HEK293 (cell line): ENCODE data around the gene DNASE1.

ENCODE experiments used
- CTCF ChIP-seq: fragments of 450-650 bp; formaldehyde crosslinking; IDR thresholded peaks from 2 replicates; pipeline ENCODE4 v1.5.1; 2016; ENCODE audit warnings: missing biosample characterization, missing genetic modification characterization
- OVOL3 ChIP-seq: fragments of 450-650 bp; formaldehyde crosslinking; IDR thresholded peaks from 2 replicates; pipeline ENCODE4 v1.5.1; 2016; ENCODE audit warnings: missing biosample characterization, missing genetic modification characterization
- SETDB1 ChIP-seq: IDR thresholded peaks from one replicate; pipeline ENCODE4 v1.6.1; 2017; ENCODE audit warnings: mild to moderate bottlenecking, low read length, moderate library complexity, mixed read lengths; ENCODE audit not compliant: insufficient read length
- SP7 ChIP-seq: fragments of 450-650 bp; formaldehyde crosslinking; IDR thresholded peaks from 2 replicates; pipeline ENCODE4 v1.5.1; 2016; ENCODE audit warnings: missing biosample characterization, missing genetic modification characterization
- TRIM28 ChIP-seq: IDR thresholded peaks from 2 replicates; pipeline ENCODE4 v1.6.1; 2011; ENCODE audit warnings: low read length, control low read depth, borderline replicate concordance
- YY2 ChIP-seq: fragments of 450-650 bp; formaldehyde crosslinking; IDR thresholded peaks from 2 replicates; pipeline ENCODE4 v1.5.1; 2016; ENCODE audit warnings: missing biosample characterization, missing genetic modification characterization
- ZBTB11 ChIP-seq: fragments of 450-650 bp; formaldehyde crosslinking; conservative IDR thresholded peaks from 2 replicates; pipeline ENCODE4 v1.5.1; 2016; ENCODE audit warnings: low read depth, missing biosample characterization, missing genetic modification characterization
- ZBTB17 ChIP-seq: fragments of 450-650 bp; formaldehyde crosslinking; IDR thresholded peaks from 2 replicates; pipeline ENCODE4 v1.5.1; 2016; ENCODE audit warnings: missing biosample characterization, missing genetic modification characterization
- ZBTB20 ChIP-seq: fragments of 450-650 bp; formaldehyde crosslinking; IDR thresholded peaks from 2 replicates; pipeline ENCODE4 v1.5.1; 2016; ENCODE audit warnings: missing biosample characterization, missing genetic modification characterization
- ZBTB7A ChIP-seq: fragments of 450-650 bp; formaldehyde crosslinking; IDR thresholded peaks from 2 replicates; pipeline ENCODE4 v1.5.1; 2016; ENCODE audit warnings: low read depth, missing biosample characterization, missing genetic modification characterization
- ZIC2 ChIP-seq: fragments of 450-650 bp; formaldehyde crosslinking; IDR thresholded peaks from 2 replicates; pipeline ENCODE4 v1.5.1; 2016; ENCODE audit warnings: missing biosample characterization, missing genetic modification characterization
- ZNF157 ChIP-seq: fragments of 450-650 bp; formaldehyde crosslinking; IDR thresholded peaks from 2 replicates; pipeline ENCODE4 v1.5.1; 2016; ENCODE audit warnings: missing biosample characterization, missing genetic modification characterization
- ZNF223 ChIP-seq: fragments of 450-650 bp; formaldehyde crosslinking; IDR thresholded peaks from 2 replicates; pipeline ENCODE4 v1.5.1; 2016; ENCODE audit warnings: missing biosample characterization, missing genetic modification characterization
- ZNF24 ChIP-seq: fragments of 450-650 bp; formaldehyde crosslinking; IDR thresholded peaks from 2 replicates; pipeline ENCODE4 v1.5.1; 2016; ENCODE audit warnings: missing biosample characterization, missing genetic modification characterization
- ZNF274 ChIP-seq, 2 experiments: fragments of 200-500 bp in 1 of 2; fragments of 450-650 bp in 1 of 2; sonication (Bioruptor generic) in 1 of 2; formaldehyde crosslinking in 1 of 2; IDR thresholded peaks; 2 replicates each; pipeline versions ENCODE4 v1.5.1 to v1.6.1; 2014 to 2016; ENCODE audit warnings: borderline replicate concordance in 1 of 2, inconsistent platforms in 1 of 2, low read length in 1 of 2, missing biosample characterization in 1 of 2, missing genetic modification characterization in 1 of 2
- ZNF292 ChIP-seq: fragments of 450-650 bp; formaldehyde crosslinking; IDR thresholded peaks from 2 replicates; pipeline ENCODE4 v1.5.1; 2016; ENCODE audit warnings: low read depth, missing biosample characterization, missing genetic modification characterization, borderline replicate concordance
- ZNF366 ChIP-seq: fragments of 450-650 bp; formaldehyde crosslinking; conservative IDR thresholded peaks from 2 replicates; pipeline ENCODE4 v1.5.1; 2016; ENCODE audit warnings: missing biosample characterization, missing genetic modification characterization
- ZNF398 ChIP-seq: fragments of 450-650 bp; formaldehyde crosslinking; IDR thresholded peaks from 2 replicates; pipeline ENCODE4 v1.5.1; 2017; ENCODE audit warnings: missing biosample characterization, missing genetic modification characterization
- ZNF449 ChIP-seq: fragments of 450-650 bp; formaldehyde crosslinking; IDR thresholded peaks from 2 replicates; pipeline ENCODE4 v1.5.1; 2017; ENCODE audit warnings: missing biosample characterization, mild to moderate bottlenecking, missing genetic modification characterization, moderate library complexity
- ZNF48 ChIP-seq: fragments of 450-650 bp; formaldehyde crosslinking; IDR thresholded peaks from 2 replicates; pipeline ENCODE4 v1.5.1; 2016; ENCODE audit warnings: missing biosample characterization, missing genetic modification characterization
- ZNF518A ChIP-seq: fragments of 450-650 bp; formaldehyde crosslinking; conservative IDR thresholded peaks from 2 replicates; pipeline ENCODE4 v1.5.1; 2016; ENCODE audit warnings: low read depth, missing biosample characterization, missing genetic modification characterization
- ZNF664 ChIP-seq: fragments of 450-650 bp; formaldehyde crosslinking; IDR thresholded peaks from 2 replicates; pipeline ENCODE4 v1.5.1; 2016; ENCODE audit warnings: missing biosample characterization, missing genetic modification characterization
- ZNF701 ChIP-seq: fragments of 450-650 bp; formaldehyde crosslinking; IDR thresholded peaks from 2 replicates; pipeline ENCODE4 v1.5.1; 2016; ENCODE audit warnings: missing biosample characterization, missing genetic modification characterization
- ZNF791 ChIP-seq: fragments of 450-650 bp; formaldehyde crosslinking; IDR thresholded peaks from 2 replicates; pipeline ENCODE4 v1.5.1; 2016; ENCODE audit warnings: missing biosample characterization, missing genetic modification characterization
- ZXDB ChIP-seq: fragments of 450-650 bp; formaldehyde crosslinking; IDR thresholded peaks from 2 replicates; pipeline ENCODE4 v1.5.1; 2016; ENCODE audit warnings: missing biosample characterization, missing genetic modification characterization

DNASE1 gene

GRCh38 chr16:3611146-3611975, 43.1 kb upstream of the DNASE1 start, which contains the start of gene SLX4 (continued):
- peak; percentile 61 for TF ChIP-seq ZBTB11 (tag by site-specific recombination)
- peak; percentile 11; the same call in 1 of the 2 replicates for TF ChIP-seq ZXDB (tag by site-specific recombination)
- no peak for TF ChIP-seq TRIM28
- TF ChIP-seq OVOL3 (tag by site-specific recombination) = peak; percentile 44; the same call in 1 of the 2 replicates
- TF ChIP-seq ZNF366 (tag by site-specific recombination) = peak; percentile 31; the same call in 1 of the 2 replicates
- peak; percentile 37; the same call in 1 of the 2 replicates for TF ChIP-seq ZBTB17 (tag by site-specific recombination)
- TF ChIP-seq ZIC2 (tag by site-specific recombination) = peak; percentile 44
- no peak for TF ChIP-seq ZNF791 (tag by site-specific recombination)
- TF ChIP-seq CTCF = no peak
- no peak for TF ChIP-seq ZNF48 (tag by site-specific recombination)
- peak; percentile 12; the same call in 1 of the 2 replicates for TF ChIP-seq YY2 (tag by site-specific recombination)
- no peak for TF ChIP-seq ZNF701 (tag by site-specific recombination)
- no peak for TF ChIP-seq ZNF292 (tag by site-specific recombination)
- TF ChIP-seq SP7 (tag by site-specific recombination) = no peak
- TF ChIP-seq ZNF664 = no peak
- peak; percentile 36; the same call in 1 of the 2 replicates for TF ChIP-seq ZNF398 (tag by site-specific recombination)
- TF ChIP-seq ZNF24 (tag by site-specific recombination) = peak; percentile 68
- no peak for TF ChIP-seq ZBTB7A
- no peak for TF ChIP-seq ZNF157 (tag by site-specific recombination)
- TF ChIP-seq ZNF223 (tag by site-specific recombination) = no peak
- no peak for TF ChIP-seq ZNF518A
- no peak for TF ChIP-seq ZNF274 (IDR thresholded peaks at IDR 0.05; ENCODE audit: low read length)
- TF ChIP-seq ZNF274 (tag by site-specific recombination; IDR thresholded peaks at IDR 0.05; ENCODE audit: borderline replicate concordance) = no peak
- peak; percentile 80 for TF ChIP-seq ZBTB20 (tag by site-specific recombination)
- 0 out of 2 replicates have a peak, but pooled peaks have one; percentile 17 for TF ChIP-seq ZNF449 (tag by site-specific recombination)
- TF ChIP-seq SETDB1 = no peak
